DMS53 treated with DMSO at 0.1 percent for 48 hours (cell line): ENCODE measurements around the gene KRTAP10-3.
"Not testable (repeated sequence)": the region's sequence is repeated elsewhere in the genome, so short reads cannot be mapped to it uniquely, and the experiment has no call there.

Source experiments
- DNase-seq: peaks from one replicate; lab custom pipeline; 2025; ENCODE audit not compliant: unreplicated experiment; lab: John Stamatoyannopoulos, UW

Gene KRTAP10-3

GRCh38 chr21:44571844-44572782 is 13.5 kb upstream of the KRTAP10-3 start:
- no peak for DNase-seq

- DNase-seq, result no peak
These were observed 12.7 kb upstream of the KRTAP10-3 start for GRCh38 chr21:44571296-44571695.

GRCh38 chr21:44569861-44570517 is 11.4 kb upstream of the KRTAP10-3 start:
- no peak for DNase-seq

- no peak for DNase-seq
These were observed 10.3 kb upstream of the KRTAP10-3 start for GRCh38 chr21:44568667-44569556.

GRCh38 chr21:44568261-44568660 is 9.7 kb upstream of the KRTAP10-3 start:
- DNase-seq, result no peak

- no peak for DNase-seq
These were observed 9.0 kb upstream of the KRTAP10-3 start for GRCh38 chr21:44567481-44568171.

- DNase-seq, result no peak
These were observed 7.8 kb upstream of the KRTAP10-3 start for GRCh38 chr21:44566403-44566802.

- no peak for DNase-seq
These were observed 6.4 kb upstream of the KRTAP10-3 start for GRCh38 chr21:44564886-44565598.

- no peak for DNase-seq
These were observed 5.5 kb upstream of the KRTAP10-3 start for GRCh38 chr21:44564099-44564498.

- DNase-seq, result not testable (repeated sequence)
These were observed 293 bp downstream of the KRTAP10-3 start for GRCh38 chr21:44558329-44558675.

GRCh38 chr21:44557491-44558328 is 885 bp downstream of the KRTAP10-3 start:
- DNase-seq, result no peak

GRCh38 chr21:44556879-44557278 is 1.7 kb downstream of the KRTAP10-3 start:
- no peak for DNase-seq

- DNase-seq, result no peak
These were observed 3.3 kb downstream of the KRTAP10-3 start for GRCh38 chr21:44555200-44555875.

GRCh38 chr21:44552681-44553080 is 5.9 kb downstream of the KRTAP10-3 start:
- no peak for DNase-seq

GRCh38 chr21:44552136-44552535 is 6.5 kb downstream of the KRTAP10-3 start:
- no peak for DNase-seq

- no peak for DNase-seq
These were observed 7.1 kb downstream of the KRTAP10-3 start, which contains the start of gene KRTAP10-2 for GRCh38 chr21:44551340-44551961. KRTAP10-2 (minus strand) TSS chr21:44551505; CDS start chr21:44551458, 47 bp downstream.

- DNase-seq, result no peak
These were observed 7.8 kb downstream of the KRTAP10-3 start for GRCh38 chr21:44550807-44551206.

- not testable (repeated sequence) for DNase-seq
These were observed 8.3 kb downstream of the KRTAP10-3 start for GRCh38 chr21:44550285-44550684.
